AG09319 (cell line): ENCODE results near the gene TDRD12.
"Not testable (repeated sequence)": the region's sequence is repeated elsewhere in the genome, so short reads cannot be mapped to it uniquely, and the experiment has no call there.

Experiments
- DNase-seq: peaks from one replicate; pipeline ENCODE4 v3.0.0-alpha.2; 2010; ENCODE audit warnings: low read depth; ENCODE audit errors: extremely low read depth
- CTCF ChIP-seq: IDR thresholded peaks from 2 replicates; pipeline ENCODE4 v1.5.1; 2011; ENCODE audit warnings: low read depth, mild to moderate bottlenecking, inconsistent platforms, low read length, moderate library complexity

TDRD12 gene

DNA sequence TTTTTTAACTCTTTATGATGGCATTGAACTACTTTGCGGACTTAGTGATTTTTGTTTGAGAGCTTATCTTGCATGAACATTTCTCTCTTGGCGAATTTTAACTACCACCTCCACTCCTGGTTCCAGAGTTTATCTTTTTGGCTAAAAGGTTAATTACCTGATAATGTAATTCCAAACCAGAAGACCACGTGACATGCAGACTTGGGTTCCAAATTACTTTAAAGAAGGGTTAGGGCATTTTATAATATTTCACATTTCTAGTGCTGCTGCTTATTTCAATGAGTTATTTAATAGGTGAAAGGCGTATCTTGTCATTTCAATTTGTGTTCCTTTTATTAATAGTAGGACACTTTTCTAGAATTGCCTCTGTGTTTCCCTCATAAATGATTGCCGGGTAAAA is 52.0 kb downstream of the TDRD12 start:
- TF ChIP-seq CTCF: no peak

GRCh38 chr19:32773126-32773525 is 53.6 kb downstream of the TDRD12 start:
- no peak for DNase-seq
- TF ChIP-seq CTCF: no peak

More for the DNA sequence above, 52.0 kb downstream of the TDRD12 start:
- no peak for DNase-seq

DNA sequence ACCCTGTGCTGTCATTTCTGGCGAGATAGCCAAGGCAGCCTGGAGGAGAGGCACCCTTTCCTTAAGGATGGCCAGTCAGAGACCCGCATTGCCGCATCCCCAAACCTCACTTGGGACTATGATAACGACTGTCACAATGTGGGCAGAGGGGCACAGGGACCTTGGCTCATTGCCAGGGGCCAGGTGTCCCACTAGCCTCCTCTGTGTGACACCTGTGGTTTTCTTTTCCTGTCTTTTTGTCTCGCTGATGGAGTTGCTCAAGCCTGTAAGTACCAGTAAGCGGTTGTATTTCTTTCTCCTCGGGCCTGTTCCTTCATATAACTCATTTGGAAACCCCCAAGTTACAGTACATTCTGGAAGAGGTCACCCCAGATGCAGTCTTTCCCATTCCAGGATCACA is 59.5 kb downstream of the TDRD12 start:
- no peak for TF ChIP-seq CTCF
- DNase-seq: no peak

DNA sequence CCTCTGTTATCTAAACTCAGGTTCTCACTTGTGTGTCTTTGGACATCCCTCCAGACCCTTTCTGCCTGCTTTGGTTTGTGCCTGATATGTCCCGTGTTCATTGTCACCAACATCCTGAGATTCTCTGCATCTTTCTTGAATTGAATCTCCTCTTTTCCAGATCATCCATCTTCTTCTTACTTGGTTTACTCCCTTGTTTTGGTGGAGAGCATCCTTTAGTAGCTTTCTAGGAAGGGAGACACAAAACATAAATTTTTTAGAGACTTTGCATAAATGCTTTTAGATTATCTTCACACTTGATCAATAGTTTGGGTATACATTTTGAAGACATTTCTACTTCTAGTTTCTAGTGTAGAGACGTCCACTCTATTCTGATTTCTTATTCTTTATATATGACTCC is 61.7 kb downstream of the TDRD12 start:
- no peak for TF ChIP-seq CTCF
- no peak for DNase-seq

GRCh38 chr19:32782089-32782488 is 62.5 kb downstream of the TDRD12 start:
- not testable (repeated sequence) for DNase-seq

DNA sequence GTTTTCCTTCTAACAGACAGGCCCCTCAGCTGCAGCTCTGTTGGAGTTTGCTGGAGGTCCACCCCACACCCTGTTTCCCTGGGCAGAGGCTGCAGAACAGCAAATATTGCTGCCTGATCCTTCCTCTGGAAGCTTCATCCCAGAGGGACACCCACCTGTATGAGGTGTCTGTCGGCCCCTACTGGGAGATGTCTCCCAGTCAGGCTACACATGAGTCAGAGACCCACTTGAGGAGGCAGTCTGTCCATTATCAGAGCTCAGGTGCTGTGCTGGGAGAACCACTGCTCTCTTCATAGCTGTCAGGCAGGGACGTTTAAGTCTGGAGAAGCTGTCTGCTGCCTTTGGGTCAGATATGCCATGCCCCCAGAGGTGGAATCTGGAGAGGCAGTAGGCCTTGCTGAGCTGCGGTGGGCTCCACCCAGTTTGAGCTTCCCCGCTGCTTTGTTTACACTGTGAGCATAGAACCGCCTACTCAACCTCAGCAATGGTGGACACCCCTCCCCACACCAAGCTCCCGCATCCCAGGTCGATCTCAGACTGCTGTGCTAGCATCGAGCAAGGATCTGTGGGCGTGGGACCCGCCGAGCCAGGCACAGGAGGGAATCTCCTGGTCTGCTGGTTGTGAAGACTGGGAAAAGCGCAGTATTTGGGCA is 67.7 kb downstream of the TDRD12 start:
- not testable (repeated sequence) for DNase-seq

DNA sequence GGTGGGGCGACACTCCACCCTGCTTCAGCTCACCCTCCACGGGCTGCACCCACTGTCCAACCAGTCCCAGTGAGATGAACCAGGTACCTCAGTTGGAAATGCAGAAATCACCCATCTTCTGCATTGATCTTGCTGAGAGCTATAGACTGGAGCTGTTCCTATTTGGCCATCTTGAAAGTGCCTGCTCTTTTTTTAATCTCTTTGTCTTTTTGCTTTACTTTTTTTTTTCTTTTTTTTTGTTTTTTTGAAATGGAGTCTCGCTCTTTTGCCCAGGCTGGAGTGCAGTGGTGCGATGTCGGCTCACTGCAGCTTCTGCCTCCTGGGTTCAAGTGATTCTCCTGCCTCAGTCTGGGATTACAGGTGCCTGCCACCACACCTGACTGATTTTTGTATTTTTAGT is 68.3 kb downstream of the TDRD12 start:
- not testable (repeated sequence) for DNase-seq

DNA sequence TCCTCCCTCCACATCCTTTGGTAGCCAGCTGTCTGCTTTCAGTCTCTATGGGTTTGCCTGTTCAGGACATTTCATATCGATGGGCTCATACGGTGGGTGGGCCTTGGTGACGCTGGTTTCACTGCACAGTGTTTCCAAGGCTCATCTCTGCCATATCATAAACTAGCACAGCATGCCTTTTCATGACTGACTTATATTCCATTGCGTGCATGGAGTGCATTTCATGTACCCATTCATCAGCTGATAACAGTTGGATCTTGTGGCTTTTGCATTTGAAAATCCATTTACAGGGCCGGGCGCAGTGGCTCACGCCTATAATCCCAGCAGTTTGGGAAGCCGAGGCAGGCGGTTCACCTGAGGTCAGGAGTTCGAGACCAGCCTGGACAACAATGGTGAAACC is 69.9 kb downstream of the TDRD12 start:
- no peak for TF ChIP-seq CTCF
- no peak for DNase-seq

DNA sequence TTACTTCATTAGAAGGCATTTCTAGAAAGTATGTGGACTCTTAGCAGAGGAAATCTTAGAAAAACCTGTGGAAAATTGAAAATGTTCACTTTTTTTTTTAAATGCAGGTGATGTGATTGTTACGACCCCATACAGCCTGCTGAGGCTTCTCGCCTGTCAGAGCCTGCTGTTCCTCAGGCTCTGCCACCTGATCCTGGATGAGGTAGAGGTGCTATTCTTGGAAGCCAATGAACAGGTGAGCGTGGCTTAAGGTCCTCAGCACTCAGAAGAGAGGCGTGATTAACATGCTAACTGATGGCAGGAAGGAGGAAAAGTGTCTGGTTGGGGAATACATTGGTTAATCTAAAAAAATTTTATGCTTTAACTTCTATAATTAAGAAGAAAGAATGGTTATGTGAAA is 78.6 kb downstream of the TDRD12 start:
- DNase-seq: no peak
- TF ChIP-seq CTCF: no peak
